Head of caudate nucleus (tissue), 42 donors: ENCODE data around the gene SCYL3.

Source experiments
- DNase-seq, 42 donors: peaks; one replicate each; pipeline versions ENCODE4 v3.0.0 to v3.0.0-alpha.2; 2020 to 2021; ENCODE audit warnings: mixed read lengths in 7 of 42
- intact Hi-C: fragments of 100-400 bp; cut with DNase I; formaldehyde crosslinking; loops from one replicate; pipeline ENCODE4 v1.15.0; 2022

Gene SCYL3

GRCh38 chr1:169901115-169901514 lies 7.4 kb upstream of the SCYL3 start:
- DNase-seq, result no peak
- intact Hi-C loops, result no loop called here

- intact Hi-C loops, result no loop called here
- no peak for DNase-seq
Observed at GRCh38 chr1:169900571-169900970, 6.9 kb upstream of the SCYL3 start.

GRCh38 chr1:169899519-169900217 lies 6.0 kb upstream of the SCYL3 start:
- no peak for DNase-seq
- intact Hi-C loops, result no loop called here

GRCh38 chr1:169896013-169896412 lies 2.3 kb upstream of the SCYL3 start:
- DNase-seq, result no peak
- intact Hi-C loops, result no loop called here

GRCh38 chr1:169894424-169895145 lies 889 bp upstream of the SCYL3 start:
- peak in 5 of 42 donors; percentile 7 to 52 (median 23) for DNase-seq
- intact Hi-C loops, result loop anchor here (5.0 kb wide), 1 partner anchor 97 kb away; a partner anchor contains a TSS

- intact Hi-C loops, result loop anchor here (5.0 kb wide), 1 partner anchor 96 kb away; a partner anchor contains a TSS
- peak in 25 of 42 donors; percentile 9 to 69 (median 32) for DNase-seq
Observed at GRCh38 chr1:169892927-169893644, 610 bp downstream of the SCYL3 start.

GRCh38 chr1:169892176-169892926 lies 1.3 kb downstream of the SCYL3 start:
- intact Hi-C loops, result loop anchor here (5.0 kb wide), 1 partner anchor 95 kb away; a partner anchor contains a TSS
- peak in 1 of 42 donors; percentile 18 for DNase-seq

- intact Hi-C loops, result loop anchor here (5.0 kb wide), 1 partner anchor 94 kb away; a partner anchor contains a TSS
- no peak for DNase-seq
Observed at GRCh38 chr1:169891539-169891885, 2.2 kb downstream of the SCYL3 start.

GRCh38 chr1:169890761-169891538 lies 2.7 kb downstream of the SCYL3 start:
- no peak for DNase-seq
- intact Hi-C loops, result loop anchor here (5.0 kb wide), 1 partner anchor 94 kb away; a partner anchor contains a TSS

- intact Hi-C loops, result loop anchor here (5.0 kb wide), 1 partner anchor 93 kb away; a partner anchor contains a TSS
- DNase-seq, result no peak
Observed at GRCh38 chr1:169889871-169890270, 3.8 kb downstream of the SCYL3 start.

GRCh38 chr1:169886931-169887330 lies 6.8 kb downstream of the SCYL3 start:
- DNase-seq, result no peak
- intact Hi-C loops, result no loop called here

- intact Hi-C loops, result no loop called here
- DNase-seq, result no peak
Observed at GRCh38 chr1:169886422-169886821, 7.3 kb downstream of the SCYL3 start.

GRCh38 chr1:169885207-169885606 lies 8.5 kb downstream of the SCYL3 start:
- intact Hi-C loops, result no loop called here
- no peak for DNase-seq

GRCh38 chr1:169884634-169885033 lies 9.1 kb downstream of the SCYL3 start:
- no peak for DNase-seq
- intact Hi-C loops, result no loop called here

- no peak for DNase-seq
- intact Hi-C loops, result no loop called here
Observed at GRCh38 chr1:169882039-169882511, 11.6 kb downstream of the SCYL3 start.

- DNase-seq, result no peak
- intact Hi-C loops, result no loop called here
Observed at GRCh38 chr1:169879034-169879840, 14.5 kb downstream of the SCYL3 start.

- no peak for DNase-seq
- intact Hi-C loops, result no loop called here
Observed at GRCh38 chr1:169878498-169878897, 15.2 kb downstream of the SCYL3 start.
